ENCODE results near the gene GHRH.

Gene GHRH, protein sequence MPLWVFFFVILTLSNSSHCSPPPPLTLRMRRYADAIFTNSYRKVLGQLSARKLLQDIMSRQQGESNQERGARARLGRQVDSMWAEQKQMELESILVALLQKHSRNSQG

DNA sequence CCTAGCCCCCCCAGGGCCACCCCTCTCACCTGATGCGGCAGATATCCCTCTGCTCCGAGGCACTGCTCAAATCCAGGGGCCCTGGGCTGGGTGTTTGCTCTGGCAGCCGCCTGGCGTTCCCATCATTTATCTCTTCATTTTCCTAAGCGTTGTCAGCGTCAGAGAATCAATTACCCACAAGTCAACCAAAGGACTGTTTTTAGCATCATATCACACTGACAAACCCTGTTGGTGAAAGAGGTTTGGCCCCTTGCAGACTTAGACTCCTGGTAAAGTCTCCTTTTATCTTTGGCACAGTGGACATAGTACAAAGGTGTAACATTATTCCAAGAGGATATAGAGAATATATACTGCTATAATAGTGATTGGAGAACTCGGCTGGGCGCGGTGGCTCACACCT is at the start of gene GHRH:
GHRH (minus strand) TSS at position 101 of the 400 bp plus-strand sequence. CDS start 4,925 bp downstream, outside the sequence.
- Histone ChIP-seq H3K4me3 (no peak within 1 kb of the TSS), H3K27me3 (no peaks in the 10 kb centered on the region), H3K9ac (no peak within 1 kb of the TSS), H3K4me1 (peaks cover 18% of the 10 kb centered on the region), H3K4me2 (no peak within 1 kb of the TSS), H4K20me1 (no peaks in the 10 kb centered on the region), H3K27ac (no peak within 1 kb of the TSS), H3K36me3 (no peaks in the 10 kb centered on the region), H3K9me3 (no peaks in the 10 kb centered on the region)
- no peak for TF ChIP-seq Cebpa-rat (IDR thresholded peaks at IDR 0.05)

DNA sequence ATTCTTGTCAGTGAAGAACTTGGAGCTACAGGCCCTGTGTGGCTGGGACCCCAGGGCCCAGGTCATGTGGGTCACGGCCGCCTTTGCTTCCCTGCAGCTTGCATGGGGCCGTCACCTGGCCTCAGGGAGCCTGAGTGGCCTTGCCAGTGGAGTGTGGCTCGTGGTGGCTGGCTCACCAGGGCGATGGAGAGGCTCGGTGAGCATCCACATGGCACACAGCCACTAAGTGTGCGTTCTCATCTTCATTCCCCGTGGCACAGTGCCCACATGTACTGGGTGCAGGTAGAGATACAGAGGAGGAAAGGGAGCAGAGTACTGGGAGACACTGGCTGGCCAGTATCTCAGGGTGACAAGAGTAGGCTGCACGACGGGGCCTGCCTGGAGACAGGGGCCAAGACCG is 49.3 kb upstream of the GHRH start:
- no peak for TF ChIP-seq Cebpa-rat (IDR thresholded peaks at IDR 0.05)
- no peak overlapping the region for H3K4me3 ChIP-seq
- no peaks in the 10 kb centered on the region for H3K9me3 ChIP-seq
- no peak overlapping the region for H3K4me2 ChIP-seq
- peaks cover 79% of the 10 kb centered on the region for H3K36me3 ChIP-seq
- no peak overlapping the region for H3K27ac ChIP-seq
- H3K4me1 ChIP-seq = peaks cover 28% of the 10 kb centered on the region
- H3K9ac ChIP-seq = no peak overlapping the region
- H3K27me3 ChIP-seq = no peaks in the 10 kb centered on the region
- H4K20me1 ChIP-seq = peaks cover 72% of the 10 kb centered on the region

DNA sequence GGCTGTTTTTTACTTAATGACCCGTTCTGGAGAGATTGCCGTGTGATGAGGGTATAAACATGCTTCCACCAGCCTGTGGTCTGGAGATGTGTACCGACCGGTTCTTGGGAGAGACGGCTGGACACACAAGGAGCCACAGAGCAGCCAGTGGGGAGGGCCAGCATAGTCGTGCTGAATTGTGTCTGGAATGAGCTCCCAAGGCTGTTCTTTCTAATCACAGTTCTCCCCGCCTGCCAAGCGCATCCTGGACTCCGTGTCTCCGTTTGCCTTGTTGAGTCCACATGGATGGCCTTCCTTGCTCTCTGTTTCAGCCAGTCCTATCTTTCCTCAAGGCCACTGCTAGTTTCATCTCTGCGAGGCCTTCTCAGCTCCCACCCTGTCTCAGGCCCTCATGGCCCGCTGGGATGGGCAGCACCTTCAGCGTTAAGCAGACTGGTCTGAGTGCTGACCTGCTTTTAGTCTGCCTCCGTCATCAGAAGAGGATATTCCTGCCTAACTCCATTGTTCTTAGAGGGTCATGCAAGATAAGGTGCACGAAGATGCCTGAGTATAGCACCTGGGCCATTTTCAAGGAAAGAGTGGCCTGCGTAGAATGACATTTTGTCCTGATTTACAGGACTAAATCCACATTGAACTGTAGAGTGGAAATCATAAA is 48.4 kb upstream of the GHRH start:
- H3K4me1 ChIP-seq = peaks cover 28% of the 10 kb centered on the region
- H3K27me3 ChIP-seq = no peaks in the 10 kb centered on the region
- no peaks in the 10 kb centered on the region for H3K9me3 ChIP-seq
- H3K36me3 ChIP-seq = peaks cover 83% of the 10 kb centered on the region
- H3K27ac ChIP-seq = no peak overlapping the region
- H3K4me2 ChIP-seq = no peak overlapping the region
- no peak overlapping the region for H3K9ac ChIP-seq
- TF ChIP-seq Cebpa-rat (IDR thresholded peaks at IDR 0.05) = no peak
- H3K4me3 ChIP-seq = no peak overlapping the region
- peaks cover 72% of the 10 kb centered on the region for H4K20me1 ChIP-seq

DNA sequence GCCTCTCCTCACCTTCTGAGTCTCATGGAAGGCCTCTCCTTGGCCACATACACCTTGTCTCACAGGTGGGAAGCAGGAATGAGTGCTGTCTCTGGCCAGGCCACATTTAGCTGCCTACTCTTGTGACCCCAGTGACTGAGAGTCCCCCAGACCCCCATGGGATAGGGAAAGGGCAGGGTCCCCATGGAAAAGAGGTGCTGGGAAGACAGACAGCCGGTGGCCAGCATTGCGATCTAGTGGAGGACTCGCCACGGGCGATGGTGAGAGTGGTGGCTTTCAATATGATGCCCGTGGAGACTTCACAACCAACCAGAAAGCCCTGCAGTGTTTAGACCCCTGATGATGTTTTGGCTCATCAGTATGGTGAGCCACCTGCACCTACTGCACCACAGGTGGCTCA is 47.7 kb upstream of the GHRH start:
- Histone ChIP-seq H3K4me2 (no peak overlapping the region), H3K27me3 (no peaks in the 10 kb centered on the region), H3K9me3 (no peaks in the 10 kb centered on the region), H3K9ac (no peak overlapping the region), H3K36me3 (peaks cover 87% of the 10 kb centered on the region), H3K4me3 (no peak overlapping the region), H3K27ac (no peak overlapping the region), H3K4me1 (peaks cover 28% of the 10 kb centered on the region), H4K20me1 (peaks cover 74% of the 10 kb centered on the region)
- TF ChIP-seq Cebpa-rat (IDR thresholded peaks at IDR 0.05) = no peak

DNA sequence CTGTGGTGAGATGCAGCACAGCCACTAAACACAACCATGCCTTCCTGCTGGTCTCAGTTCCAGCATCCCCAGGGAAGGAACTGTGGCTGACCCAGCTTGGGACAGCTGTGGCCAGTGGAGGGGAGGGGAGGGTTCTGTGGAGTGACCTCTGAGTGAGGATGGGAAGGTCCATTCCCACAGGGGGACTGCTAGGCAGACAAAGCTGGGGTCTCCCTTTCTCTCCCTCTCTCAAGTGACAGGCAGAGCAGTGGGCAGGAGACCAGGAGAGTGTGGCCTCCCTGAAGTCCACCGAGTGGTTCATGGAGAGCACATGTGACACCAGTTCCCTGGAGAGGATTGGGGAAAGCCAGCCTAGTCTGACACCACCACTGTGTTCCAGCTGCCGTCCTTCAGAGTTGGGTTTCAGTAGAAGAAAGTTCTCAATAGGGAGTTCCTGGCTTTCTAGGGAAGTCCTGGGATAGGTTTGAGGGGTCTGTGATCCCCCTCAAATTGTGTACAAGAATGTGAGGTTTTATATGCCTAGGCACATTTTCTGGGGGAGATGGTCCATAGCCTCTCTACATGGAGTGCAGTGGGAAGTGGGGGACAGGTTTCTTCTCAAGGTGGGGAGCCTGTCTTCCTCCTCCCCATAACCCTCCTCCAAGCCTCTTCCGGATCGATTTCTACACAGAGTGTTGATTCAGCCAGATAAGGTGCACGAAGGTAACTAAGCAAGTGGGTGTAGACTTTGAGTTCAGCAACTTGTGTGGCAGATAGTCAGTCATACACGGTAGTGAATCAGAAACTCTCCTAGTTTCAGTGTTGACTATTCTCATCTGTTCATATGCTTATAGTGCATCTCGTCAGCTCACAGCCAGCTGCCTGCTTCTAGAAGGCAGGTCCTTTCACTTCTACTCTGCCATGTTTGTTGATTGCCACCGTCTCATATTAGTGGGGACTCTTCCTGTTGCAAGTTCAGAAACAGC is 46.8 kb upstream of the GHRH start:
- Histone ChIP-seq H3K4me2 (no peak overlapping the region), H3K27ac (no peak overlapping the region), H3K36me3 (peaks cover 83% of the 10 kb centered on the region), H3K9ac (no peak overlapping the region), H3K4me3 (no peak overlapping the region), H3K9me3 (no peaks in the 10 kb centered on the region), H3K4me1 (peaks cover 30% of the 10 kb centered on the region), H4K20me1 (peaks cover 67% of the 10 kb centered on the region), H3K27me3 (no peaks in the 10 kb centered on the region)
- no peak for TF ChIP-seq Cebpa-rat (IDR thresholded peaks at IDR 0.05)

DNA sequence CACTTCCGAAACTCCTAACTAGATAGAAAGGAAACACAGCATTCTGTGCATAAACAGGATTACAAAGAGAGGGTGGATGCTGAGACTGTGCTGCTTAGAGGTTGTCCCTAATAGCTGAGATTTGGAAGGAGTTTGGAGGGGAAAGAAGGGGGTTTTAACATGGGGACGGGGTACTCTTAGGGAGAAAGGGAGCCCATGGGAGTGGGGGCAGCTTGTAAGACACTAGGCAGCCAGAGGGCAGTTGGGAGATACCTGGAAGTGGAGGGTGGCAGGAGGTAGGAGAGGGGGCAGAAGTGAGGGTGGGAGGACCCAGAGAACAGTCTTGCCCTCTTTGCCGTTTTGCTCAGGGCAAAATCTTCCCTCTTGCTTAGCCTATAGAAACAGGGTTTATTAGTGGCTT is 44.2 kb upstream of the GHRH start:
- H3K4me3 ChIP-seq = no peak overlapping the region
- H3K4me1 ChIP-seq = peaks cover 31% of the 10 kb centered on the region
- no peak overlapping the region; the same call in 1 of the 2 replicates for H3K4me2 ChIP-seq
- TF ChIP-seq Cebpa-rat (IDR thresholded peaks at IDR 0.05) = no peak
- H3K27me3 ChIP-seq = no peaks in the 10 kb centered on the region
- peaks cover 58% of the 10 kb centered on the region for H4K20me1 ChIP-seq
- peak overlapping the region; percentile 32; the same call in 1 of the 2 replicates for H3K27ac ChIP-seq
- no peaks in the 10 kb centered on the region for H3K9me3 ChIP-seq
- no peak overlapping the region; the same call in 1 of the 2 replicates for H3K9ac ChIP-seq
- peaks cover 84% of the 10 kb centered on the region for H3K36me3 ChIP-seq

DNA sequence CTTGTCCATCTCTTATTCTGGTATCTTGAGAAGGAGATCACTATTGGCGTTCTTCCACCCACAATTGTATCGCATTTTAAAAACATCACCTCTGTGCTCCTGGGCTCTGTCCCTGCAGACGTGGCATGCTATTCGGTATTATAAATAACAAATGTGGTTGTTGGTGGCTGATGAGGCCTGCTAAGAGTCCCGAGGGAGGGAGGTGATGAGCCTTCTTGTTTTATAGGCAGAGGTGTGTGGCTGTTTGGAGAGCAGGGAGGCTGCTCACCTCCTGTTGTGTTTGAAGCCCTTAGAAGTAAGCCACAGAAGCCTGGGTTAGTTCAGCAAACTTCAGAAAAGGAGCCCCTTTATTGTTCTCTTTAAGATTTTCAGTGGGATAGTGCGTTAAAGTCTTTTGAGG is 43.5 kb upstream of the GHRH start:
- Histone ChIP-seq H3K36me3 (peaks cover 84% of the 10 kb centered on the region), H3K27me3 (no peaks in the 10 kb centered on the region), H3K4me1 (peaks cover 31% of the 10 kb centered on the region), H3K27ac (no peak overlapping the region), H3K4me3 (no peak overlapping the region), H3K9me3 (no peaks in the 10 kb centered on the region), H3K9ac (peak overlapping the region; percentile 24; the same call in 1 of the 2 replicates), H4K20me1 (peaks cover 50% of the 10 kb centered on the region), H3K4me2 (peak overlapping the region; percentile 67)
- no peak for TF ChIP-seq Cebpa-rat (IDR thresholded peaks at IDR 0.05)

DNA sequence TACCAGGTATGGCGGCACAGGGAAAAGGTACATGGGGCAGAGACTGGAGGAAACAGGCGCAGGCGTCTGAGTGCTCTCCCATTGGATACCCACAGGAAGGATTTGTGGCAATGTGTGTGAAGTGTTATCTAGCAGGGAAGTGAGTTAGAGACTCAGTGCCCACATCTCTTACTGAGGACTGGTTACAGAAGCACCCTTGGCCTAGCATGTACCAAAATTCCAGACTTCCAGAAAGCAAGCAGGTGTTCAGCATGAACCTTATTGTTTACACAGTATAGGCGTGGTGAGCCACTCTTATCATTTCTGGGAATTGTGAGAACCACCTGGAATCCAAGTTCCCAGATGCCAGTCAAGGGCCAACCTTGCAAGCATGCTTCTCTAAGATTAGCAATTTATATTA is 42.0 kb upstream of the GHRH start:
- Histone ChIP-seq H3K9ac (no peak overlapping the region), H3K9me3 (no peaks in the 10 kb centered on the region), H4K20me1 (peaks cover 42% of the 10 kb centered on the region), H3K4me2 (no peak overlapping the region), H3K27ac (no peak overlapping the region), H3K4me3 (no peak overlapping the region), H3K27me3 (no peaks in the 10 kb centered on the region), H3K4me1 (peaks cover 31% of the 10 kb centered on the region), H3K36me3 (peaks cover 83% of the 10 kb centered on the region)
- no peak for TF ChIP-seq Cebpa-rat (IDR thresholded peaks at IDR 0.05)

DNA sequence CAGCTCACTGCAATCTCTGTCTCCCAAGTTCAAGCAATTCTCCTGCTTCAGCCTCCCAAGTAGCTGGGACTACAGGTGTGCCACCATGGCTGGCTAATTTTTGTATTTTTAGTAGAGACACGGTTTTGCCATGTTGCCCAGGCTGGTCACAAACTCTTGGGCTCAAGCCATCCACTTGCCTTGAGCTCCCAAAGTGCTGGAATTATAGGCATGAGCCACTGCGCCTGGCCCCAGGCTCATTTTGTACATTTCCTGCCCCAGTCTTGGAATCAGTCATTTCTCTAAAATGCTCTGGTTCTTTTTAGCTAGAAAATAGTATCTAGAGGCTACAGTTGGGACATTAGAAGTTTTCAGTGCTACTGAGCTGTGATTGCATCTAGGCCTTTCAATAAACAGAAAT is 41.4 kb upstream of the GHRH start:
- H3K9me3 ChIP-seq = no peaks in the 10 kb centered on the region
- no peak overlapping the region for H3K27ac ChIP-seq
- H3K36me3 ChIP-seq = peaks cover 83% of the 10 kb centered on the region
- H3K27me3 ChIP-seq = no peaks in the 10 kb centered on the region
- peaks cover 41% of the 10 kb centered on the region for H4K20me1 ChIP-seq
- H3K4me3 ChIP-seq = no peak overlapping the region
- peaks cover 31% of the 10 kb centered on the region for H3K4me1 ChIP-seq
- no peak overlapping the region for H3K4me2 ChIP-seq
- TF ChIP-seq Cebpa-rat (IDR thresholded peaks at IDR 0.05) = no peak
- no peak overlapping the region for H3K9ac ChIP-seq

DNA sequence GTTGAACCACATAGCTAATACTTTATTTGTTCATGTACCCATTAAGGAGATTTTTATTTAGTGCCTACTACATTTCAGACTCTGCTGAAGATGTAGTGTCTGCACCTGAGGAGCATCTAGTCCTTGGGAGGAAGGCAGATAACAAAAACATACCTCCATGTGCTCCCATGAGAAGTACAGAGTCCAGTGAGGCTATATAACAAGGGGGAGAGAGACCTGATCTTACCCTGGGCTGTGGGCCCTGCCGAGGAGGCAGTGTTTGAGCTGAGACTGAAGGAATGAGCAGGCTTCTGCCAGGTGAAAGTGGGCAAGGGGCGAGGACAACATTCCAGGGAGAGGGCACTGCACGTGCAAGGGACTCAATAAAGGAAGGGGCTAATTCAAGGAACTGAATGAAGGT is 39.9 kb upstream of the GHRH start:
- peaks cover 33% of the 10 kb centered on the region for H3K4me1 ChIP-seq
- no peaks in the 10 kb centered on the region for H3K27me3 ChIP-seq
- TF ChIP-seq Cebpa-rat (IDR thresholded peaks at IDR 0.05) = no peak
- H3K27ac ChIP-seq = no peak overlapping the region
- peaks cover 86% of the 10 kb centered on the region for H3K36me3 ChIP-seq
- no peak overlapping the region for H3K4me3 ChIP-seq
- H3K9me3 ChIP-seq = no peaks in the 10 kb centered on the region
- peaks cover 55% of the 10 kb centered on the region for H4K20me1 ChIP-seq
- H3K9ac ChIP-seq = no peak overlapping the region
- no peak overlapping the region for H3K4me2 ChIP-seq
